C1 segment of cervical spinal cord (tissue), 14 donors: ENCODE results near the gene TRDMT1.

Experiments
- DNase-seq, 14 donors: peaks; one replicate each; lab custom pipeline; 2025; lab: John Stamatoyannopoulos, UW

The TRDMT1 gene, protein sequence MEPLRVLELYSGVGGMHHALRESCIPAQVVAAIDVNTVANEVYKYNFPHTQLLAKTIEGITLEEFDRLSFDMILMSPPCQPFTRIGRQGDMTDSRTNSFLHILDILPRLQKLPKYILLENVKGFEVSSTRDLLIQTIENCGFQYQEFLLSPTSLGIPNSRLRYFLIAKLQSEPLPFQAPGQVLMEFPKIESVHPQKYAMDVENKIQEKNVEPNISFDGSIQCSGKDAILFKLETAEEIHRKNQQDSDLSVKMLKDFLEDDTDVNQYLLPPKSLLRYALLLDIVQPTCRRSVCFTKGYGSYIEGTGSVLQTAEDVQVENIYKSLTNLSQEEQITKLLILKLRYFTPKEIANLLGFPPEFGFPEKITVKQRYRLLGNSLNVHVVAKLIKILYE

DNA sequence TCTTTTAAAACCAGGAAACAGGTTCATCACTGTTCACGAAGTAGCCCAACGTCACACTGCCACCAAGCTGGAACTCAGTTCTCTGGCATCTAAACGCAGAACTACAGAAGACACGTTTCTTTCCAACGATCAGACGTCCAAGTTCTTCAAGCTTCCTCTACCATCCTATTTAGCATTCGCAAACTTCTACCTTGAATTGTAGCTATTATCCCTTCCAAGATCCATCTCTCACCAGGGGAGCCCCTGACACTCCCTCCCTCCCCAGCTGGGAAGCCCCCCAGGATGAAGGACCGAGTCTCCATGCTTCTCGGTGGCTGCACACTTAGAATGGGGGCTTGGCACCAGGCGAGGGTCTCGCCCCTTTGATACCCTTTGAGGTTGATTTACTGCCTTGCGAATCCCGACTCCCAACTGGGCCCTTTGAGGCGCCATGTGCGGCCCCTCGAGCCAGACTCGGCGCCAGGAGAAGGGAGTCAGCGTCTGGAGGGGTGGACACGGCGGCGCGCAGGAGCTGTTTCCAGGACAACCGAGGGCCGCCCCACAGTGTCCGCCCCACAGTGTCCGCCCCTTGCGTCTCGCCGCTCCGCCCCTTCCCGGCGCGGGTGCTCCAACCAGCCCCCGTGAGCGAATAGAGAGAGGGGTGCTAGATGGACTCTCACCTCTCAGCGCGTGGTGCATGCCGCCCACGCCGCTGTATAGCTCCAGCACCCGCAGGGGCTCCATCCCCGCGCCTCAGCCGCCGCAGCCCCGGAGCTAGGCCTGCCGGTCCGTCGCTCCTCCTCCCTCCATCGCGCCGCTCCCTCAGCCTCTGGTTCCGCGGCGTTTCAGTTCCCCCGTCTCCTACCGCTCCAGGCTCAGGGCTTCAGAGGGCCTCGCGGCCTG, at the start of gene TRDMT1:
TSS of gene TRDMT1 (minus strand) at position 761 of the 882 bp plus-strand sequence. CDS start at position 723, 38 bp downstream.
- DNase-seq: peak; percentile 55 to 96 (median 88)

DNA sequence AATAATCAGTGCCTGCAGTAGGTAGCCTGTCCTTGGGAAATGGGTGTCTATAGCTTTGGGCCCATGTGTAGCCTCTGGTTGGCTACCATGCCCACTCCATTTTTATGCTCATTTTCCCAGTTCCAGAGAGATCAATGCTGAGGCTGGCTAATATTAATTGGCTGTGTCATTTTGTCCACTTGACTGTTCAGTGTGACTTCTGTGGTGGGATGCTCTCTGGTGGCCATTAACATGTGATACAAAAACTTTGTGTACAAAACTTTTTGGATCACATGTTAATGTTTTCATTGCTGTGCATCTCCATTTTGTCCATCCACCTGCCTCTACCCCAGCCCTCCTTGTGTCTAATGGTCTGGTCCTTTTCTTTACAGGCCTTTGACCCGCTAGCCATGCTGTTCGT, 49.3 kb upstream of the TRDMT1 start:
- DNase-seq: no peak

GRCh38 chr10:17249820-17250219, 48.3 kb upstream of the TRDMT1 start:
- no peak for DNase-seq

DNA sequence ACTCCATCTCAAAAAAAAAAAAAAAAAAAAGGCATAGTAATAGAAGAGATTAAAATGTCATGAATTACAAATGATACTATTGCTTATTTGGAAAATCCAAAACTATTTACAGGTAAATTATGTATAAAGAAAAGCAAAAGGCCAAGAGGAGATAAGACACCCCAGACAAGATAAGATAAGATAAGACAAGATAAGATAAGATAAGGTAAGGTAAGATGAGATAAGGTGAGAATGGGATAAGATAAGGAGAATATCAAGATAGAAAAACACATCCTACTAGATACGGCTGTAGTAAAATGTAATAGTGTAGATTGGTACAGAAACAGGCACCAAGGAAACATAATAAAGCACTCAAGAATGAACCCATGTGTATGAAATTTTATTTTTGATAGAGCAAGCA, 47.5 kb upstream of the TRDMT1 start:
- DNase-seq: no peak

DNA sequence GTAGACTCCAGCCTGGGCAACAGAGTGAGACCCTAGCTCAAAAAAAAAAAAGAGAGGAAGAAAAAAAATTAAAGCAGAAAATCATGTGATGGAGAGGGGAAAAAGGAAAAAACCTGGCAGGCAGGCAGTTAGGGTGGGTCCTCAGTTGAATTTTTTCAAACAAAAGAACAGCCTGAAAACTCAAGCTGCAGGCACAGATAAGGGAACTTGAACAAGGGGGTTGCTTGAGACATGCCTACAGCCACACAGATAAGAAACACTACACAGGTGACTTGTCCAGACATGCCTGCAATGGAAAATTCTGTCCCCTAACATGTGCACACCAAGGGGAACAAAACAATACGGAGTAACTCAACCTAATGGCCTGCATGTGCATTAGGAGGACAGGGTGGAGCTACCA, 45.7 kb upstream of the TRDMT1 start:
- no peak for DNase-seq

GRCh38 chr10:17244700-17245365, 43.4 kb upstream of the TRDMT1 start:
- no peak for DNase-seq

DNA sequence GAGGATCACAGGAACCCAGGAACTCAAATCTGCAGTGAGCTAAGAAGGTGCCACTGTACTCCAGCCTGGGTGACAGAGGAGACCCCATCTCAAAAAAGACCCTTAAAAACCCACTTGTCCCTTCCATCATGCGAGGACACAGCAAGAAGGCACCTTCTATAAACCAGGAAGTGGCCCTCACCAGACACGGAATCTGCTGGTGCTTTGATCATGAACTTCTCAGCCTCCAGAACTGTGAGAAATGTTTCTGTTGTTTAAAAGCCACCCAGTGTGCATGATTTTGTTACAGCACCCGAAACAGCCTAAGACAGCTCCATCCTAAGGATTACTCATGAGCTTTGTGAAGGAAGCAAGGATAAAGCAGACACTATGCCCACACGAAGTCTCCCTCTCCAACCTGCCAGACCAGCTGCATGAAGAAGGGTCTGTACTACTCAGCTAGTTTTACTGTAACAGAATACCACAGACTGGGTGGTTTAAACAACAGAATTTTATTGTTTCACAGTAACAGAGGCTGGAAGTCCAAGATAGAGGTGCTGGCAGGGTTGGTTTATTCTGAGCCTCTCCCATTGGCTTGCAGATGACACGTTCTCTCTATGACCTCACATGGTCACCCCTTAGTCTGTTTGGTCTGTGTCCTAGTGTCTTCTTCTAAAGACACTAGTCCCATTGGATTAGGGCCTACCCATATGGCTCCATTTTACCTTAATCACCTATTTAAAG, 40.3 kb upstream of the TRDMT1 start:
- DNase-seq: no peak

DNA sequence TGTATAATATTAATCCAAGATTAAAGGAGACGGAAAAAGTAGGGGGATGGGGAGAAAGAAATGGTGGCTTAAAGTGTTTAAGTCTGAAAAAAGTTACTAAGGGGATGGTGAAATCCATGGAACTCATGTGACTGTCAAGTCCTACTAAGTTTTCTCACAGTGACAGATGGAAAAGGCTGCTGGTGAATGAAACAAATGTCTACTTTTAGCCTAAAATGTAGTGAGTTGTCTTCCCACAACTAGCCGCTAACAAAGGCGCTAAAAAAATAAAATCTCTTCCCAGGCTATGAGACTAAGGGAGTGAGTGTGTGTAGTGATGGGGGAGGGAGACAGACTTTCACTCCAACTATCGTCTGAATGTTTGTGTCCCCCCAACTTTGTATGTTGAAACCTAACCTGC, 39.1 kb upstream of the TRDMT1 start:
- no peak for DNase-seq

GRCh38 chr10:17240096-17240495, 38.6 kb upstream of the TRDMT1 start:
- no peak for DNase-seq

DNA sequence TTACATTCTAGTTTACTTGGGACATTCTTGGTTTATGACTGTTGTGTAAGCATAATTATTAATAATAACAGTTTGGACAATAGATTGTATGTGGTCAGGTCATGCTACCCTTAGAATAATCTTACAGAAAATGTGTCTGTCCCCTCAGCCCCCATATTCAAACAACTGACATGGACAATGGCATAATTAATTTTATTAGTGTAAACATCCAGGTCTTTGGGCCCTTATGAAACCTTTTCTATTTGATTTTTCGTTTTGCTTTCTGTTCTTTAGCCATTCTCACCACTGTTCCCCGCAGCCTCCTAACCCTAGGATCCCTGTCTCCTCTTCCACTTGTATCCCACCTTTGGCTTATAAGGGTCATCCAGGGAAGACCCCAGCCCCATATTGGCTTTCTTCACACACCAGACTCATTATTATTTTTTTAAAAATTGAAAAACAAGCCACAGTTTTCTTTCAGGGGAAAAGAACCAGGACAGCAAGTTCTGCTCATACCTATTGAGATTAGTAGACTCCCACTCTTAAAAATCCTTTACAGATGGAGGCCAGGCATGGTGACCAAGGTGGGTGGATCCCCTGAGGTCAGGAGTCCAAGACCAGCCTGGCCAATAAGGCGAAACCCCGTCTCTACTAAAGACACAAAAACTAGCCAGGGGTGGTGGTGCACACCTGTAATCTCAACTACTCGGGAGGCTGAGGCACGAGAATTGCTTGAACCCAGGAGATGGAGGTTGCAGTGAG, 38.0 kb upstream of the TRDMT1 start:
- DNase-seq: no peak

DNA sequence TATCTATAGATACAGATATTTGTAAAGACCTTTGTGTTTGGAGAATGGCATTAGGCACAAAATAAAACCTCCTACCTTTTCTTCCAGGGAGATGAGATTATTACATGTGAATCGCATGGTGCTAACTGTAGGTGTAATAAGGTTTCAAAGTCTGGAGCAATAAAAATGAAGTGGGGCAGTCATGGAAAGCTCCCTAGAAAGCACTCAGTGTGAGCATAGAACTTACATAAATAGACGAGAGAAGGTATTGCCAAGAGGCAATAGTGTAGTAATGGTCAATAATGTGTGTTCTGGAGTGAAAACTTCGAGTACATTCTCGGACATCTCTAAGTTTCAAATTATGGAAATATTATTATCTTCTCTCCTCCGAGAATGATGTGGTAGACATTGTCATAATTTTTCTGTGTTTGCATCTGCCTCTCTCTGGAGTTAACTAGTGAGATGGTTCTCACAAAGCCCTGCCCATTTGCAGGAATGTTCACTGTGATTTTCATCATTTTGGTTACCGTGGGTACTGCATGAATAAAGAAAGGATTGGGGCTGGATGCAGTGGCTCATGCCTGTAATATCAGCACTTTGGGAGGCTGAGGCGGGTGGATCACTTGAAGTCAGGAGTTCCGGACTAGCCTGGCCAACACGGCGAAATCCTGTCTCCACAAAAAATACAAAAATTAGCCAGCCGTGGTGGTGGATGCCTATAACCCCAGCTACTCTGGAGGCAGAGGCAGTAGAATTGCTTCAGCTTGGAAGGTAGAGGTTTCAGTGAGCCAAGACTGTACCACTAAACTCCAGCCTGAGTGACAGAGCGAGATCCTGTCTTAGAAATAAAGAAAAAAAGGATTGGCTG, 37.2 kb upstream of the TRDMT1 start:
- no peak for DNase-seq

DNA sequence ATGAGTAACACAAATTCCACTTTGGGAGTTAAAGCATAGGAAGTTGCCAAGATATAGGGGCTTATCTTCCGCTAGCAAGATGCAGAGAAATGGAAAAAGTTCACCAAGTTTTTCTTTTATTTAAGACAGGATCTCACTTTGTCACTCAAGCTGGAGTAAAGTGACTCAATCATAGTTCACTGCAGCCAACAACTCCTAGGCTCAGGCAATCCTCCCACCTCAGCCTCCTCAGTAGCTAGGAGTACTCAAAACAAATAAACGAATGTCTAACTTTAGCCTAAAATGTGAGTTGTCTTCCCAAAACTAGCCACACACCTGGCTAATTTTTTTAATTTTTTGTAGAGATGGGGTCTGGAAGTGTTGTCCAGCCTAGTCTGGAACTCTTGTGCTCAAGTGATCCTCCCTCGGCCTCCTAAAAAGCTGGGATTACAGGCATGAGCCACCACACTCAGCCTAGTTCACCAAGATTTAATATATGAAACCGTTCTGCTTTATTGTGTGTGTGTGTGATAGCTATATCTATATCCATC, 36.5 kb upstream of the TRDMT1 start:
- no peak for DNase-seq

DNA sequence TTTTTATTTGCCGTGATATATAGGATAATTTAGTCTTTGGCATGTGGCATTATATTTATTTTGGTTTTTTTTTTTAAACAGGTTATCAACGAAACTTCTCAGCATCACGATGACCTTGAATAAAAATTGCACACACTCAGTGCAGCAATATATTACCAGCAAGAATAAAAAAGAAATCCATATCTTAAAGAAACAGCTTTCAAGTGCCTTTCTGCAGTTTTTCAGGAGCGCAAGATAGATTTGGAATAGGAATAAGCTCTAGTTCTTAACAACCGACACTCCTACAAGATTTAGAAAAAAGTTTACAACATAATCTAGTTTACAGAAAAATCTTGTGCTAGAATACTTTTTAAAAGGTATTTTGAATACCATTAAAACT, 35.7 kb upstream of the TRDMT1 start:
- DNase-seq: no peak

- DNase-seq: no peak
Measured at GRCh38 chr10:17236468-17237148, 35.1 kb upstream of the TRDMT1 start.

DNA sequence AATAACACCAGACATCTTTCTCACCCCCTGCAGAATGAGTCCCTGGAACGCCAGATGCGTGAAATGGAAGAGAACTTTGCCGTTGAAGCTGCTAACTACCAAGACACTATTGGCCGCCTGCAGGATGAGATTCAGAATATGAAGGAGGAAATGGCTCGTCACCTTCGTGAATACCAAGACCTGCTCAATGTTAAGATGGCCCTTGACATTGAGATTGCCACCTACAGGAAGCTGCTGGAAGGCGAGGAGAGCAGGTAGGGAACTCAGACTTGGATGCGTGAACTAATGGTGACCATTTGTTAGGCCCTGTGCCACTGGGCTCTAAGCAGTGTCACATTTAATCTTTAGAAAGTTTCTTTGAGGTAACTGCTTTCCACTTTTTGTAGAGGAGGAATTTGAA, 33.7 kb upstream of the TRDMT1 start:
- DNase-seq: no peak

- DNase-seq: no peak
Measured at GRCh38 chr10:17234431-17234945, 33.0 kb upstream of the TRDMT1 start.

GRCh38 chr10:17233286-17233991, 32.0 kb upstream of the TRDMT1 start:
- DNase-seq: no peak

- DNase-seq: no peak
Measured at GRCh38 chr10:17232276-17232960, 30.9 kb upstream of the TRDMT1 start.
